HepG2 (cell line): Measurements from ENCODE around the gene DSTN. TPM values are rescaled to one million over a fixed set of nuclear protein-coding genes. Genes with fewer than 3 reads are reported as not detected.

ENCODE experiments used
- AGO1 ChIP-seq: fragments of 200-400 bp; formaldehyde crosslinking; IDR thresholded peaks from 2 replicates; pipeline ENCODE4 v1.6.1; 2017; ENCODE audit warnings: mild to moderate bottlenecking, low read depth, low read length, moderate library complexity; ENCODE audit not compliant: poor library complexity, severe bottlenecking
- ARID2 ChIP-seq: sonication (generic); formaldehyde crosslinking; IDR thresholded peaks from 2 replicates; pipeline ENCODE4 v1.8.1; 2022; ENCODE audit warnings: mild to moderate bottlenecking, missing genetic modification reagents, borderline replicate concordance
- BCL6 ChIP-seq: IDR thresholded peaks from 2 replicates; pipeline ENCODE4 v1.6.1; 2016; ENCODE audit warnings: missing genetic modification reagents, missing compliant biosample characterization
- ELF3 ChIP-seq: IDR thresholded peaks from 2 replicates; pipeline ENCODE4 v1.6.1; 2016; ENCODE audit warnings: missing genetic modification reagents, missing compliant biosample characterization
- GATA4 ChIP-seq: sonication (generic); IDR thresholded peaks from 2 replicates; pipeline ENCODE4 v1.6.1; 2016; ENCODE audit warnings: antibody characterized with exemption, low read depth, borderline replicate concordance
- HES4 ChIP-seq: sonication (generic); formaldehyde crosslinking; IDR thresholded peaks from 2 replicates; pipeline ENCODE4 v1.9.0; 2021; ENCODE audit warnings: mild to moderate bottlenecking, missing genetic modification reagents, borderline replicate concordance
- HOXD1 ChIP-seq: sonication (generic); formaldehyde crosslinking; IDR thresholded peaks from 2 replicates; pipeline ENCODE4 v1.5.0; 2020; ENCODE audit warnings: missing genetic modification reagents
- KLF6 ChIP-seq: IDR thresholded peaks from 2 replicates; pipeline ENCODE4 v1.8.0; 2016; ENCODE audit warnings: missing biosample characterization, missing genetic modification reagents
- MEIS1 ChIP-seq: sonication (generic); formaldehyde crosslinking; IDR thresholded peaks from 2 replicates; pipeline ENCODE4 v1.9.0; 2021; ENCODE audit warnings: mild to moderate bottlenecking, missing genetic modification reagents, moderate library complexity, borderline replicate concordance
- MXI1 ChIP-seq: IDR thresholded peaks from 3 replicates; pipeline ENCODE4 v1.6.1; 2012; ENCODE audit warnings: low read depth, low read length, inconsistent platforms, borderline replicate concordance
- NFATC3 ChIP-seq: sonication (generic); formaldehyde crosslinking; IDR thresholded peaks from 2 replicates; pipeline ENCODE4 v1.5.1; 2020; ENCODE audit warnings: mild to moderate bottlenecking, missing genetic modification reagents
- NR2C2 ChIP-seq: sonication (generic); formaldehyde crosslinking; IDR thresholded peaks from 2 replicates; pipeline ENCODE4 v1.4.0; 2020; ENCODE audit warnings: missing genetic modification reagents, mild to moderate bottlenecking, moderate library complexity, borderline replicate concordance
- PATZ1 ChIP-seq: sonication (generic); formaldehyde crosslinking; IDR thresholded peaks from 2 replicates; pipeline ENCODE4 v1.4.0; 2020; ENCODE audit warnings: missing genetic modification reagents
- PCBP1 ChIP-seq: fragments of 200-400 bp; formaldehyde crosslinking; IDR thresholded peaks from 2 replicates; pipeline ENCODE4 v1.6.1; 2017; ENCODE audit warnings: mild to moderate bottlenecking, low read depth, low read length, borderline replicate concordance
- SKI ChIP-seq: fragments of 450-650 bp; IDR thresholded peaks from one replicate; pipeline ENCODE4 v1.6.1; 2018; ENCODE audit warnings: mild to moderate bottlenecking; ENCODE audit not compliant: partially characterized antibody
- TCF7L2 ChIP-seq: IDR thresholded peaks from 2 replicates; pipeline ENCODE4 v1.6.1; 2011; ENCODE audit warnings: mild to moderate bottlenecking, low read depth, low read length, moderate library complexity
- ZNF292 ChIP-seq: sonication (generic); formaldehyde crosslinking; IDR thresholded peaks from 2 replicates; pipeline ENCODE4 v1.8.1; 2022; ENCODE audit warnings: mild to moderate bottlenecking, low read depth, missing genetic modification reagents, borderline replicate concordance
- ZNF367 ChIP-seq: sonication (generic); formaldehyde crosslinking; IDR thresholded peaks from 2 replicates; pipeline ENCODE4 v1.4.0; 2020; ENCODE audit warnings: missing genetic modification reagents, borderline replicate concordance
- ZNF430 ChIP-seq: sonication (generic); formaldehyde crosslinking; IDR thresholded peaks from 2 replicates; pipeline ENCODE4 v1.9.0; 2021; ENCODE audit warnings: mild to moderate bottlenecking, missing genetic modification reagents
- ZNF484 ChIP-seq: sonication (generic); formaldehyde crosslinking; IDR thresholded peaks from 2 replicates; pipeline ENCODE4 v1.5.1; 2020; ENCODE audit warnings: mild to moderate bottlenecking, low read depth, missing genetic modification reagents, borderline replicate concordance
- ZNF772 ChIP-seq: sonication (generic); formaldehyde crosslinking; IDR thresholded peaks from 2 replicates; pipeline ENCODE4 v1.5.0; 2020; ENCODE audit warnings: mild to moderate bottlenecking, missing genetic modification reagents
- polyA plus RNA-seq, 8 experiments: library from polyadenylated mRNA; depleted of rRNA in 3 of 8; stranded (reverse) in 7 of 8; unstranded in 1 of 8; fragments of >200 nt; fragmentation: Illumina TruSeq in 4 of 8; extraction: Trizol in 4 of 8; gene quantifications; 2 replicates each; pipeline versions ENCODE4 v1.2.1 to v1.2.3, GENCODE V29; 2011 to 2016; ENCODE audit warnings: low read depth in 4 of 8, missing spikeins in 1 of 8, mixed read lengths in 1 of 8; ENCODE audit not compliant: insufficient read depth in 1 of 8
- total RNA-seq, 5 experiments: library from RNA; depleted of rRNA; stranded (reverse); fragments of >200 nt; fragmentation: Illumina TruSeq; extraction: Trizol; gene quantifications; 2 replicates each; pipeline ENCODE4 v1.2.3, GENCODE V29; 2016; ENCODE audit warnings: low read depth in 1 of 5
- TF ChIP-seq, protein P1 (sequence below): sonication (generic); formaldehyde crosslinking; IDR thresholded peaks from 2 replicates; pipeline ENCODE4 v1.4.0; 2020; ENCODE audit warnings: missing genetic modification reagents, mild to moderate bottlenecking, borderline replicate concordance
- TF ChIP-seq, protein P2 (sequence below): IDR thresholded peaks from 2 replicates; pipeline ENCODE4 v1.6.1; 2012; ENCODE audit warnings: low read depth, low read length, improper control_type of control experiment

DSTN gene
- total and polyA plus RNA-seq, 2 of the 13 experiments (the other 11 are each of a cell fraction or from before 2014, with no cell fraction given) = 27.6 to 106 TPM

- no peak; the same call in 1 of the 2 replicates for TF ChIP-seq MEIS1 (CRISPR knock-in tag)
- no peak for TF ChIP-seq SKI
- 0 out of 2 replicates have a peak, but pooled peaks have one; percentile 13 for TF ChIP-seq HOXD1 (CRISPR knock-in tag)
- TF ChIP-seq PCBP1 = no peak
- no peak for TF ChIP-seq HES4 (CRISPR knock-in tag)
- TF ChIP-seq ZNF292 = no peak
- TF ChIP-seq NFATC3 (CRISPR knock-in tag) = no peak
- TF ChIP-seq GATA4 = no peak
- TF ChIP-seq PATZ1 = no peak
- TF ChIP-seq BCL6 = no peak
- TF ChIP-seq AGO1 = no peak
- no peak for TF ChIP-seq ZNF430 (CRISPR knock-in tag)
- no peak for TF ChIP-seq ZNF772 (CRISPR knock-in tag)
- no peak for TF ChIP-seq ARID2
- no peak for TF ChIP-seq ZNF367 (CRISPR knock-in tag)
- TF ChIP-seq ELF3 = no peak
- no peak for TF ChIP-seq TCF7L2
- TF ChIP-seq ZNF484 (CRISPR knock-in tag) = no peak
- TF ChIP-seq, protein P1, sequence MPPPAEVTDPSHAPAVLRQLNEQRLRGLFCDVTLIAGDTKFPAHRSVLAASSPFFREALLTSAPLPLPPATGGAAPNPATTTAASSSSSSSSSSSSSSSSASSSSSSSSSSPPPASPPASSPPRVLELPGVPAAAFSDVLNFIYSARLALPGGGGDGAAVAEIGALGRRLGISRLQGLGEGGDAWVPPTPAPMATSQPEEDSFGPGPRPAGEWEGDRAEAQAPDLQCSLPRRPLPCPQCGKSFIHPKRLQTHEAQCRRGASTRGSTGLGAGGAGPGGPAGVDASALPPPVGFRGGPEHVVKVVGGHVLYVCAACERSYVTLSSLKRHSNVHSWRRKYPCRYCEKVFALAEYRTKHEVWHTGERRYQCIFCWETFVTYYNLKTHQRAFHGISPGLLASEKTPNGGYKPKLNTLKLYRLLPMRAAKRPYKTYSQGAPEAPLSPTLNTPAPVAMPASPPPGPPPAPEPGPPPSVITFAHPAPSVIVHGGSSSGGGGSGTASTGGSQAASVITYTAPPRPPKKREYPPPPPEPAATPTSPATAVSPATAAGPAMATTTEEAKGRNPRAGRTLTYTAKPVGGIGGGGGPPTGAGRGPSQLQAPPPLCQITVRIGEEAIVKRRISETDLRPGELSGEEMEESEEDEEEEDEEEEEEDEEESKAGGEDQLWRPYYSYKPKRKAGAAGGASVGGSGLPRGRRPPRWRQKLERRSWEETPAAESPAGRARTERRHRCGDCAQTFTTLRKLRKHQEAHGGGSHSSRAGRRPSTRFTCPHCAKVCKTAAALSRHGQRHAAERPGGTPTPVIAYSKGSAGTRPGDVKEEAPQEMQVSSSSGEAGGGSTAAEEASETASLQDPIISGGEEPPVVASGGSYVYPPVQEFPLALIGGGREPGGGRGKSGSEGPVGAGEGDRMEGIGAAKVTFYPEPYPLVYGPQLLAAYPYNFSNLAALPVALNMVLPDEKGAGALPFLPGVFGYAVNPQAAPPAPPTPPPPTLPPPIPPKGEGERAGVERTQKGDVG (CRISPR knock-in tag) = no peak
- TF ChIP-seq MXI1 = no peak
- no peak for TF ChIP-seq KLF6 (CRISPR knock-in tag)
- no peak for TF ChIP-seq NR2C2
- TF ChIP-seq, protein P2, sequence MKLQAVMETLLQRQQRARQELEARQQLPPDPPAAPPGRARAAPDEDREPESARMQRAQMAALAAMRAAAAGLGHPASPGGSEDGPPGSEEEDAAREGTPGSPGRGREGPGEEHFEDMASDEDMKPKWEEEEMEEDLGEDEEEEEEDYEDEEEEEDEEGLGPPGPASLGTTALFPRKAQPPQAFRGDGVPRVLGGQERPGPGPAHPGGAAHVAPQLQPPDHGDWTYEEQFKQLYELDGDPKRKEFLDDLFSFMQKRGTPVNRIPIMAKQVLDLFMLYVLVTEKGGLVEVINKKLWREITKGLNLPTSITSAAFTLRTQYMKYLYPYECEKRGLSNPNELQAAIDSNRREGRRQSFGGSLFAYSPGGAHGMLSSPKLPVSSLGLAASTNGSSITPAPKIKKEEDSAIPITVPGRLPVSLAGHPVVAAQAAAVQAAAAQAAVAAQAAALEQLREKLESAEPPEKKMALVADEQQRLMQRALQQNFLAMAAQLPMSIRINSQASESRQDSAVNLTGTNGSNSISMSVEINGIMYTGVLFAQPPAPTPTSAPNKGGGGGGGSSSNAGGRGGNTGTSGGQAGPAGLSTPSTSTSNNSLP = no peak
Observed at GRCh38 chr20:17611290-17611539, 41.3 kb downstream of the DSTN start (continued).
